A673 (cell line): ENCODE data around the gene ZNF491. TPM values are rescaled to one million over a fixed set of nuclear protein-coding genes. Genes with fewer than 3 reads are reported as not detected.

Experiments used
- BruUV-seq: library from RNA; stranded (reverse); fragments of 400-500 nt; replicated peaks from 2 replicates; lab custom pipeline; 2021; lab: Mats Ljungman, UMichigan
- CTCF ChIA-PET: fragments of 300-600 bp; sonication (Branson Sonifier 250); formaldehyde crosslinking; loops from one replicate; lab custom pipeline; 2022; ENCODE audit warnings: antibody characterized with exemption; lab: Charles Lee
- POLR2A ChIA-PET: fragments of 300-600 bp; sonication (Branson Sonifier 250); formaldehyde crosslinking; loops from one replicate; lab custom pipeline; 2022; ENCODE audit warnings: antibody characterized with exemption; ENCODE audit not compliant: low non-redundant PET; lab: Charles Lee
- DNase-seq: peaks from one replicate; pipeline ENCODE4 v3.0.0-alpha.2; 2015; ENCODE audit warnings: low spot score
- H3K27ac ChIP-seq: fragments of 200-600 bp; sonication (generic); 2 replicates; pipeline ENCODE4 v1.5.1; 2016; ENCODE audit warnings: mixed run types, low read depth, mild to moderate bottlenecking, mixed read lengths, antibody characterized with exemption, low read length; ENCODE audit not compliant: poor library complexity, severe bottlenecking
- H3K27me3 ChIP-seq: fragments of 200-600 bp; sonication (generic); replicated peaks from 2 replicates; pipeline ENCODE4 v1.6.1; 2017; ENCODE audit warnings: mixed run types, low read depth, mild to moderate bottlenecking, mixed read lengths, antibody characterized with exemption, low read length; ENCODE audit not compliant: insufficient read depth, poor library complexity
- H3K36me3 ChIP-seq: fragments of 200-600 bp; sonication (generic); 2 replicates; pipeline ENCODE4 v1.6.1; 2016; ENCODE audit warnings: mixed run types, mild to moderate bottlenecking, mixed read lengths, antibody characterized with exemption, low read length; ENCODE audit not compliant: insufficient read depth, poor library complexity, severe bottlenecking
- H3K4me1 ChIP-seq: fragments of 200-600 bp; sonication (generic); 2 replicates; pipeline ENCODE4 v1.6.1; 2017; ENCODE audit warnings: mixed run types, mild to moderate bottlenecking, mixed read lengths, antibody characterized with exemption, low read length; ENCODE audit not compliant: insufficient read depth, poor library complexity, severe bottlenecking
- H3K4me3 ChIP-seq: fragments of 200-600 bp; sonication (generic); 2 replicates; pipeline ENCODE4 v1.5.1; 2016; ENCODE audit warnings: low read depth, mixed run types, mild to moderate bottlenecking, mixed read lengths, low read length; ENCODE audit not compliant: poor library complexity, severe bottlenecking
- H3K9me3 ChIP-seq: fragments of 200-600 bp; sonication (generic); 2 replicates; pipeline ENCODE4 v1.6.1; 2016; ENCODE audit warnings: mixed run types, low read depth, mild to moderate bottlenecking, mixed read lengths, antibody characterized with exemption, low read length; ENCODE audit not compliant: poor library complexity, severe bottlenecking
- CTCF ChIP-seq: fragments of 300-800, 200-600 bp; sonication (generic); conservative IDR thresholded peaks from 2 replicates; pipeline ENCODE4 v1.5.1; 2017; ENCODE audit warnings: low read depth, mild to moderate bottlenecking, antibody characterized with exemption, low read length, moderate library complexity, mixed read lengths
- EZH2 ChIP-seq: fragments of 200-600 bp; sonication (generic); IDR thresholded peaks from 2 replicates; pipeline ENCODE4 v1.6.1; 2017; ENCODE audit warnings: borderline replicate concordance, low read depth, mild to moderate bottlenecking, mixed read lengths, antibody characterized with exemption, low read length; ENCODE audit not compliant: poor library complexity, severe bottlenecking
- intact Hi-C: fragments of 100-400 bp; cut with micrococcal nuclease; formaldehyde crosslinking; loops from one replicate; pipeline ENCODE4 v1.10.0; 2022; ENCODE audit not compliant: unreplicated experiment
- total RNA-seq: library from RNA; stranded (reverse); gene quantifications from 2 replicates; pipeline ENCODE4 v1.2.3, GENCODE V29; 2021

ZNF491 gene
- total RNA-seq, 1 experiment from 2014 or later = 0.60 TPM

- Histone ChIP-seq H3K4me1 (no peaks in the 10 kb centered on the region), H3K9me3 (peaks cover 4% of the 10 kb centered on the region), H3K4me3 (no peak overlapping the region), H3K27ac (no peak overlapping the region), H3K27me3 (no peaks in the 10 kb centered on the region), H3K36me3 (no peaks in the 10 kb centered on the region)
- BruUV-seq = no TSS peak
- intact Hi-C loops = no loop called here
- ChIA-PET CTCF (interaction anchor here (0.6 kb wide), 1 partner anchor 200 kb away, joined by 4 read pairs; no protein-coding TSS in a partner anchor), POLR2A (no interaction called here)
- no peak for DNase-seq
- no peak for TF ChIP-seq CTCF
- TF ChIP-seq EZH2 = no peak
These were observed 35.2 kb upstream of the ZNF491 start for GRCh38 chr19:11763117-11763516.

- intact Hi-C loops = no loop called here
- no TSS peak for BruUV-seq
These were observed 34.7 kb upstream of the ZNF491 start for GRCh38 chr19:11763611-11764010.

GRCh38 chr19:11766597-11767591, 31.4 kb upstream of the ZNF491 start, which contains the start of gene ZNF441:
ZNF441 (plus strand) TSS chr19:11767000; CDS start chr19:11767194, 194 bp downstream.
- TF ChIP-seq EZH2 = no peak
- no peak for TF ChIP-seq CTCF
- no peaks in the 10 kb centered on the region for H3K9me3 ChIP-seq
- peak; percentile 94 for DNase-seq
- H3K27ac ChIP-seq = peak within 1 kb of the TSS; percentile 47
- H3K4me3 ChIP-seq = peak within 1 kb of the TSS; percentile 68
- no peaks in the 10 kb centered on the region for H3K4me1 ChIP-seq
- CTCF ChIA-PET = no interaction called here
- H3K36me3 ChIP-seq = no peaks in the 10 kb centered on the region
- intact Hi-C loops = loop anchor here (2.0 kb wide), 1 partner anchor 72 kb away; no protein-coding TSS in a partner anchor
- H3K27me3 ChIP-seq = no peaks in the 10 kb centered on the region
- POLR2A ChIA-PET = interaction anchor here (0.6 to 0.7 kb wide), 2 partner anchors 72 to 976 kb away, joined by 8 to 17 read pairs; no protein-coding TSS in a partner anchor
- no TSS peak for BruUV-seq

More at GRCh38 chr19:11763611-11764010, 34.7 kb upstream of the ZNF491 start:
- Histone ChIP-seq H3K4me1 (no peaks in the 10 kb centered on the region), H3K27me3 (no peaks in the 10 kb centered on the region), H3K27ac (no peak overlapping the region), H3K9me3 (peaks cover 4% of the 10 kb centered on the region), H3K36me3 (no peaks in the 10 kb centered on the region), H3K4me3 (no peak overlapping the region)
- POLR2A ChIA-PET = no interaction called here
- DNase-seq = no peak
- TF ChIP-seq EZH2 = no peak
- TF ChIP-seq CTCF = no peak
- CTCF ChIA-PET = no interaction called here
